HG03064 (cell line): ENCODE data around the gene SLC66A3.

Experiments used
- ATAC-seq: cut with Tn5 transposase; IDR thresholded peaks from one replicate; pipeline ENCODE4 v1.9.1; 2021; ENCODE audit warnings: low read depth; ENCODE audit not compliant: unreplicated experiment

Gene SLC66A3

GRCh38 chr2:11208083-11208482 is 52.8 kb downstream of the SLC66A3 start:
- no peak for ATAC-seq

- ATAC-seq: no peak
These were observed 57.4 kb downstream of the SLC66A3 start for GRCh38 chr2:11212645-11213044.

DNA sequence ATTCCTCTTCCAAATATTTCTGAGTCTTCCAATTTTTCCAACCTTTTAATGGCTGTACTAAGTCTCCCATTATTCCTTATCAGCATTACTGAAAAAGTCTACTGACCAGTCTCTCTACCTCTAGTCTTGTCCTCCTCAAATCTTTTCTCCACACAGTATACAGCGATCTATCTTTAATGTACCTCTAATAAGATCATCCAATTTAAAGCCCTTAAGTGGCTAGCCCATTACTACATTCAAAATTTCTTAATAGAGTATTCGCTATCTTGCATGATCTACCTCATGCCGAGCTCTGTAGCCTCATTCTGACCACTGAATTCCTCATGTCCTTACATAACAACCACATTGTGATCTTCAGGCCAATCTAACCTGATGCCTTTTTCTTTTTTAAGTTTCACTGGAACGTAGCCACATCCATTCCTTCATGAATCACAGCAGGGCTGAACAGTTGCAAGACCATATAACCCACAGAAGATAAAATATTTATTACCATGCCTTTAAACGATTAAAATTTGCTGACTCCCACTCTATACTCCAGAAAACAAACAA is 57.9 kb downstream of the SLC66A3 start:
- ATAC-seq: no peak

- no peak for ATAC-seq
These were observed 58.7 kb downstream of the SLC66A3 start for GRCh38 chr2:11213975-11214374.

- no peak for ATAC-seq
These were observed 59.5 kb downstream of the SLC66A3 start for GRCh38 chr2:11214770-11215169.

GRCh38 chr2:11215407-11215806 is 60.1 kb downstream of the SLC66A3 start:
- ATAC-seq: no peak

- no peak for ATAC-seq
These were observed 65.2 kb downstream of the SLC66A3 start for GRCh38 chr2:11220445-11220844.

DNA sequence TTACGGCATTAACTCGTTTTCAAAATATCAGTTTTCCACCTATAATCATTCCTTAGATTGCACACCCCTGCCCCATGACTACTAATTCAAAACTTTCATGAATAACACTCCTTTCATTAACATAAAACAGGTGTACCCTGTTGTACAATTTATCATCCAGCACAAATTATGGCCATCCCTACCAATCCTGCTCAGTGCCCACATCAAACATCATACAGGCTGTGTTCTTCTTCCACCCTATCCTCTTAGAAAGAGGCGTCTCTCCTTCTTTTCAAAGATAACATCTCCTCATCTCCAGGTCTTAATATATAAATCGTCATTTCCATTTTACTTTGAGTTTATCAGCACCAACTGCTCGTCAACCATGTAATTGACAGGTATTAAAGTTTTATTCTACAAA is 67.6 kb downstream of the SLC66A3 start:
- no peak for ATAC-seq

- ATAC-seq: no peak
These were observed 69.6 kb downstream of the SLC66A3 start for GRCh38 chr2:11224887-11225286.

- no peak for ATAC-seq
These were observed 72.3 kb downstream of the SLC66A3 start for GRCh38 chr2:11227595-11227994.
